Lower leg skin (tissue), 4 donors: Measurements from ENCODE around the gene GREB1L. TPM values are rescaled to one million over a fixed set of nuclear protein-coding genes. Genes with fewer than 3 reads are reported as not detected.

ENCODE experiments used
- DNase-seq, 2 donors: peaks; one replicate each; pipeline ENCODE4 v3.0.0-alpha.2; 2019; ENCODE audit warnings: low spot score in 2 of 2
- H3K4me3 ChIP-seq: fragments of 200-600 bp; sonication (generic); 2 replicates; pipeline ENCODE4 v1.5.1; 2017; ENCODE audit warnings: mild to moderate bottlenecking, low read depth; ENCODE audit not compliant: poor library complexity, severe bottlenecking
- POLR2A ChIP-seq, 2 donors: fragments of 450-650 bp; IDR thresholded peaks; one replicate each; pipeline ENCODE4 v1.6.1; 2016 to 2017; ENCODE audit warnings: antibody characterized with exemption in 2 of 2, mild to moderate bottlenecking in 1 of 2, moderate library complexity in 1 of 2
- whole genome bisulfite sequencing, 2 donors: methylation state at CpG; one replicate each; pipeline ENCODE4 v1.1.5; 2018; 5-methylcytosine and 5-hydroxymethylcytosine counted together
- intact Hi-C: fragments of 100-400 bp; cut with DNase I; formaldehyde crosslinking; loops from one replicate; pipeline ENCODE4 v1.15.0; 2023; ENCODE audit warnings: low total_unique reads
- total RNA-seq, 4 donors: library from RNA; depleted of rRNA; stranded (reverse); fragments of >200 nt; gene quantifications; one replicate each; pipeline ENCODE4 v1.1.0, GENCODE V29; 2016
- TF ChIP-seq, protein P1 (sequence below), 3 donors: fragments of 450-650 bp; IDR thresholded peaks; one replicate each; pipeline ENCODE4 v1.5.1; 2016; ENCODE audit warnings: antibody characterized with exemption in 3 of 3, mild to moderate bottlenecking in 3 of 3, moderate library complexity in 2 of 3

GREB1L gene
- total RNA-seq, 4 donors from 2014 or later: 1.1 to 6.5 (median 4.0) TPM

DNA sequence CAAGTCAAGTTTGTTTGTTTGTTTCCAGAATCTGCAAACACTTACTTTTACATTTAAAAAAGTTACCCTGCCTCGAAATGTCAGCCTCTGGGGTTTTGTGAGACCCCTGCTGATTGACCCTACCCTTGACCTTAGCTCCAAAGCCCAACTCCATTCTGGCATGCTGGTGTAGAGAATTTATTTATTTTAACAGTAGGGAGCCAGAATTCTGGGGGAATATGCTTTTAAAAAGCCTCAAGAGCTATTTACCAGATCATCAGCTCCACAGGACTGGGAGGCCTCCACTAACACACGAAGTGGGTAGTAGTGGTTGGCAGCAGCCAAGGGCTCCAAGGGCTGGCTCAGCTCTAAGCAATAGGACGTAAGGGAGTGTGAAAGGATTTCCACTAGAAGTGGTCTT, 23.2 kb upstream of the GREB1L start:
- intact Hi-C loops: no loop called here
- no peak overlapping the region for H3K4me3 ChIP-seq
- TF ChIP-seq, protein P1, sequence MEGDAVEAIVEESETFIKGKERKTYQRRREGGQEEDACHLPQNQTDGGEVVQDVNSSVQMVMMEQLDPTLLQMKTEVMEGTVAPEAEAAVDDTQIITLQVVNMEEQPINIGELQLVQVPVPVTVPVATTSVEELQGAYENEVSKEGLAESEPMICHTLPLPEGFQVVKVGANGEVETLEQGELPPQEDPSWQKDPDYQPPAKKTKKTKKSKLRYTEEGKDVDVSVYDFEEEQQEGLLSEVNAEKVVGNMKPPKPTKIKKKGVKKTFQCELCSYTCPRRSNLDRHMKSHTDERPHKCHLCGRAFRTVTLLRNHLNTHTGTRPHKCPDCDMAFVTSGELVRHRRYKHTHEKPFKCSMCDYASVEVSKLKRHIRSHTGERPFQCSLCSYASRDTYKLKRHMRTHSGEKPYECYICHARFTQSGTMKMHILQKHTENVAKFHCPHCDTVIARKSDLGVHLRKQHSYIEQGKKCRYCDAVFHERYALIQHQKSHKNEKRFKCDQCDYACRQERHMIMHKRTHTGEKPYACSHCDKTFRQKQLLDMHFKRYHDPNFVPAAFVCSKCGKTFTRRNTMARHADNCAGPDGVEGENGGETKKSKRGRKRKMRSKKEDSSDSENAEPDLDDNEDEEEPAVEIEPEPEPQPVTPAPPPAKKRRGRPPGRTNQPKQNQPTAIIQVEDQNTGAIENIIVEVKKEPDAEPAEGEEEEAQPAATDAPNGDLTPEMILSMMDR (IDR thresholded peaks at IDR 0.05): no peak
- no peak for TF ChIP-seq POLR2A (IDR thresholded peaks at IDR 0.05)
- WGBS, 2 donors: 63 to 71% methylated on average over 3 of the region's 3 CpGs
- DNase-seq: no peak

DNA sequence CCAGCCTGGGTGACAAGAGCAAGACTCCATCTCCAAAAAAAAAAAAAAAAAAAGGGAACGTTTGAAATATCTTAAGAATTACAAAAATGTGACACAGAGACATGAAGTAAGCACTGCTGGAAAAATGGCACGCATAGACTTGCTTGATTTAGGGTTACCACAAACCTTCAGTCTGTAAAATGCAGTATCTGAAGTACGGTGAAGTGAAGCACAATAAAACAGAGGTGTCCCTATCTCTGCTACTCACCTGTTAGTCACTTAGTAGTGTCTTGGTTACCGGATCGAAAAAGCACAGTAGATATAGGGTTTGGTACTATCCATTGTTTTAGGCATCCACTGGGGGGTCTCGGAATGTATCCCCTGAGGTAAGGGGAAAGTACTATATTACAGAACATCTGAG, 11.6 kb upstream of the GREB1L start:
- TF ChIP-seq, protein P1 (IDR thresholded peaks at IDR 0.05): no peak
- no peak for TF ChIP-seq POLR2A (IDR thresholded peaks at IDR 0.05)
- intact Hi-C loops: no loop called here
- 37 to 47% methylated on average over 6 of the region's 6 CpGs for WGBS, 2 donors
- DNase-seq: no peak
- no peak overlapping the region for H3K4me3 ChIP-seq

DNA sequence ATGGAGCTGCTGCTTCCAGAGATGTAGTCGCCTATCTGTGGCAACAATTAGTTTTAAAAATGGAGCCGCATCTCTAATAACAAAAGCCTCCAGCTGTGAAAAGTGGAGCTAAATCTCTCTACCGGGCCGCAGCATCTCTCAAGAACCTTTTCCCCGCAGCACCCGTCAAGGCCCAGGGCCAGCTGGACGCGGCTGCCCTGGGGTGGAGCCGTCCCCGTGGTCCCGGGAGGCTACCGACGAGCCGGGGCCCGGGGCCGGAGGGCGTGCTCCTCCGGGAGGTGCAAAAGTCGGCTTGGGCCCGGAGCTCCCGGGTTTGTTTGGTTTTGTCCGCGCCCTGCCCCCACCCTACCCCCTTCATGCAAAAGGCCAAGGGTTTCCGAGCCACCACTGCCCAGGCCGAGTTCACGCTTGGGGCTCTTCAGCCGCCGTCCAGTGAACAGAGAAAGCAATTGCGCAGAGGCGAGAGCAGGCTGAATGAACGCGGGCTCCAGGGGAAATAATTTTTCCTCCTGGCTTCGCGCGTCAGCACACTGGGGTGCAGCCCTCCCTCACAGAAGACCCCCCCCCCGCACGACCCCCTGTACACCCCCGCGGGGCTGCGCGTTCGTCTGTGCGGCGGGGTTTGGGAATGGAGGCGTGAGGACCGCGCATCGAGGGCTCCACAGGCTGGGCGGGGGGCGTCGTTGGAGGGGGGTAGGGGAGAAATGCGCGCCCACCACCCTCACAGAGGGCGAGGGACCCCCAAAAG, 557 bp upstream of the GREB1L start:
- H3K4me3 ChIP-seq: peak overlapping the region; percentile 19
- WGBS, 2 donors: 2 to 3% methylated on average over 21 to 48 of the region's 54 CpGs
- peak in 1 of 2 donors; percentile 15 for DNase-seq
- TF ChIP-seq, protein P1 (IDR thresholded peaks at IDR 0.05): no peak
- TF ChIP-seq POLR2A (IDR thresholded peaks at IDR 0.05): no peak
- intact Hi-C loops: no loop called here

DNA sequence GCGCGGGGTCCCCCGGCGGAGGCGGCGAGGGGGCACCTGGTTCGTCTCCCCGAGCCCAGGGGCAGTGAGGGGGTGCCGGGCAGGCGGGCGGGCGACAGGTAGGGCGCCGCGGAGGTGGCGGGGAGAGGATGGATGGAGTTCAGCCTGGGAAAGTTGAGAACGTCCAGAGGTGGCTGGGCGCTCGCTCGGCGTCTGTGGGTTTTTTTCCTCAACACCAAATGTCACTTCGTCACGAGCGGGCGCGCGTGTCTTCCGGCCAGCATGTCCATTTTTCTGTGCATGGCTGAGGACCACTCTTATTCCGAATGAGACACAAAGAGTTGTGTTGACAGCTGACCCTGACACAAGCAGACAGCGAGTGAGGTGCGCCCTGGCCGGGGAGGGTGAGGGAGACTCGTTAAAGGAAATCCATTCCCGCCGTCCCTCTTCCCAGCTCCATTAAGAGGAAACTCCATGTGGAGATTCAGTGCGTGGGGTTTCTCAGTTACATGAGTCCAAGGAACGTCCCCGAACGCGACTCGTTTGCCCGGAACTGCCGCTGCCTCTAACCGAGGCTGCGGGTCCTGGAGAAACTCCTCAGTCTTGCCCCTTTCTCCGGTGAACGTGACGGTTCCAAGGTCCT, 859 bp downstream of the GREB1L start:
- 3 to 4% methylated on average over 40 to 48 of the region's 48 CpGs for WGBS, 2 donors
- H3K4me3 ChIP-seq: peak overlapping the region; percentile 50
- no peak for TF ChIP-seq POLR2A (IDR thresholded peaks at IDR 0.05)
- TF ChIP-seq, protein P1 (IDR thresholded peaks at IDR 0.05): no peak
- intact Hi-C loops: no loop called here
- DNase-seq: no peak

DNA sequence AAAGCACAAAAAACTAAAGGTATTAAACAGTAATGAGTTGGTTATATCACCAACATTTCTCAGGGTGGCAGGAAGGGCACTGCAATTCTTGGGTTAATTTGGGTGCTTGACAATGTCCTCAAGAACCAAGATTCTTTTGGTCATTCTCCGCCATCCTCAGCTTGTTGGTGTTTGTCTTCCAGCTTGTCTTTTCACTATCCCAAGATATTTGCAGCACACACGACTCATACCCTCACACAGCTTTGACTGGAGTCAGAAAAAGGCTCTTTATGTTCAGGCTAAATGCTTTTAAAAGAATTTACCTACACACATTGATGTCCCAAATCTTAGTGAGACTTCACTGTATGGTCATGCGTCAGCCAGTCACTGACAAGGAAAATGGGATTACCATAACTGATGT, 12.5 kb downstream of the GREB1L start:
- TF ChIP-seq POLR2A (IDR thresholded peaks at IDR 0.05): no peak
- TF ChIP-seq, protein P1 (IDR thresholded peaks at IDR 0.05): no peak
- WGBS, 2 donors: 87 to 90% methylated on average over 3 of the region's 3 CpGs
- intact Hi-C loops: no loop called here
- no peak for DNase-seq
- H3K4me3 ChIP-seq: no peak overlapping the region
